ENCODE results near the gene HOXC5.

GRCh38 chr12:54011665-54012532 is 21.0 kb upstream of the HOXC5 start:
- no peak for TF ChIP-seq EZH2 (IDR thresholded peaks at IDR 0.05; ENCODE audit: low read depth)
- no peak for TF ChIP-seq CTCF (conservative IDR thresholded peaks at IDR 0.05)
